ENCODE data around the gene KIF22.
A peak's percentile ranks its signal among the peaks of the same experiment; 100 is the strongest.

KIF22 gene

DNA sequence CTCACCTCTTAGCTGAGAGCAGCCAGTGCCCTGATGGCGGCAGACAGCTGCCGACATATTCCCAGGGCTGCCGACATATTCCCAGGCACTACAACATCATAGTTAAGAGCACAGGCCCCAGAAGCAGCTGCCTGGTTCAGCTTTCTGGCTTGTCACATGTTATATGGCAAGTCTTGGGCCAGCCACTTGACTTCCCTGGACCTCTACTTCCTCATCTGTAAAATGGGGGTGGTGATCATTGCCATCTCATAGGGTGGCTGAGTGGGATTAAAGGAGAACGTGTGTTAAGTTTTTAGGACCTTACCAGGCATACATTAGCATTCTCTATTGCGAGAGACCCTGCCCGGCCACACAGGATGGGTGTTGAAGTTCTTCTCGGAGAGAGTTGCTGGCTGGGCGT lies 53.4 kb downstream of the KIF22 start:
- DNase-seq = no peak

DNA sequence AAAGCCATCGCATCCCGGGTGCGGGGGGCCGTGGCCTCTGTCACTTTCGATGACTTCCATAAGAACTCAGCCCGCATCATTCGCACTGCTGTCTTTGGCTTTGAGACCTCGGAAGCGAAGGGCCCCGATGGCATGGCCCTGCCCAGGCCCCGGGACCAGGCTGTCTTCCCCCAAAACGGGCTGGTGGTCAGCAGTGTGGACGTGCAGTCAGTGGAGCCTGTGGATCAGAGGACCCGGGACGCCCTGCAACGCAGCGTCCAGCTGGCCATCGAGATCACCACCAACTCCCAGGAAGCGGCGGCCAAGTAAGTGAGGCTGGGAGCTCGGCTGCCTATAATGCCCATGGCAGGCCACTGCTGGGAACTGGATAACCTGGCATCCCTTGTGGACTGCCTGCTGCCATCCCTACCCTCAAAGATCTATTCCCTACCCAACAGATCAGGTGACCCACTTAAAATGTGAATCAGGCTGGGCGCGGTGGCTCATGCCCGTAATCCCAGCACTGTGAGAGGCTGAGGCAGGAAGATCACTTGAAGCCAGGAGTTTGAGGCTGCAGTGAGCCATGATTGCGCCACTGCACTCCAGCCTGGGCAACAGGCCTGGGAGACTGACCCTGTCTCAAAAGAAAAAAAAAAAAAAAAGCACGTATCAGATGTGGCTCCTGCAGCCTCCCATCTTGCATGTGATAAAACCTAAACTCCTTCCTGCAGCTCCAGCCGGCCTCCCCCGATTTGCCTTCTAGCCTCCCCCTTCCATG lies 54.2 kb downstream of the KIF22 start:
- no peak for DNase-seq

DNA sequence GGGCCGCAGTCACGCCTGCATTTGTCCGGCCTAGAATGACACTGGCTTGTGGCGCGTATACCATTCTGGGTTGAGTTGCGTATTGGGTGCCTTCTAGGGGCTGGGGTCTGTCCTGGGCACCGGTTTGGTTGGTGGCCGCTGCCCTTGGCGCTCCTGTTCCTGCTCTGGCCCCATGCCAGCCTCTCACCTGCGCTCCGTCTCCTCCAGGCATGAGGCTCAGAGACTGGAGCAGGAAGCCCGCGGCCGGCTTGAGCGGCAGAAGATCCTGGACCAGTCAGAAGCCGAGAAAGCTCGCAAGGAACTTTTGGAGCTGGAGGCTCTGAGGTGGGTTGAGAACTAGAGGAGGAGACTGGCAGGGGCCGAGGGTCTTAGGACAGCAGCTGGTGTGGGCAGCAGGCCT lies 55.1 kb downstream of the KIF22 start:
- DNase-seq = no peak

DNA sequence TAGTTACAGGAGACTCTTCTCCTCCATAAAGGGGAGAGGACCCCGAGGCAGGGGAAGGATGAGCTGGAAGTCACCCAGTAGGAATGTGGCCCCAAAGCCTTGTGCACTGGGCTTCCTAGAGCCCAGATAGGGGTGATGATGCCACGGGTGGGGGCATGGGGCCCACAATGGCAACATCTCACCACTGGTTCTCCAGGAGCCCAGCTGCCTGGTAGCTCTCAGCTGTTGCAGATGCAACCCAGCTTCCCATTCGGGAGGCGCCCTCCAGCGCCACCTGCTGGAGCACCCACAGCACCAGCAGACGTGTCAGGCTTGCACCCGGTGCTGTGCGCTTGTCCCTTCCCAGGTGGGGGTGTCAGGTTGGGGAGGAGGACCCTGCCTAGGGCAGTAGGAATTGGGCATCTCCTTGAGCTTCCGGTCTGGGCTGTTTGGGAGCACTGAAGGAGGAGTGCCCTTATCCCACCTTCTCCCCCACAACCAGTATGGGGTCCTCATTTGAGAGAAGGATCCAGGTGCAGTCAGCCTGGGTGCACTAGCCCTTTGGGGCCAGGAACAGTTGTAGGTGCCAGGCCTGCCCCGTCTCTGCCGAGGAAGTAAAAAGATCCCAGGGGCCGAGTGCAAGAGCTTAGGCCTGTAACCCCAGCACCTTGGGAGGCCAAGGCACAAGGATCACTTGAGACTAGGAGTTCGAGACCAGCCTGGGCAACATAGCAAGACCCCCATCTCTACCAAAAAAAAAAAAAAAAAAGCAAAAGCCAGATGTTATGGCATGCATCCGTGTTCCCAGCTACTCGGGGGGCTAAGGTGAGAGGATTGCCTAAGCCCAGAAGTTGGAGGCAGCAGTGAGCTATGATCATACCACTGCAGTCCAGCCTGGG lies 58.1 kb downstream of the KIF22 start:
- peak; percentile 15 for DNase-seq

DNA sequence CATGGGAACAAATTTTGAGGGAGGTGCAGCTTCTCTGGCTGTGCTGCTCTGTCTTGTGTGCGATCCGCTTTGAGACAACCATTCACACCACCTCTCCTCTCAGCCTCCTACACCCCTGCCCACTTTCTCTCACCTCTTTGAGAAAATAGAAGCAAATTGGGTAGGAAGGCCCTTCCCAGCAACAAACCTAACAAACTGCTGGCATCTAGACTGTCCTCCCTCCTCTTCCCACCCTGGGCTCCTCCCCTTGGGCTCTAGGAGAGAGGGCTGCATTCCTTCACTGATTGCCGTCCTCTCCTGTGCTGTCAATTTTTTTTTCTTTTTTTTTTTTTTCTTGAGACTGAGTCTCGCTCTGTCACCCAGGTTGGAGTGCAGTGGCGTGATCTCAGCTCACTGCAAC lies 59.0 kb downstream of the KIF22 start:
- no peak for DNase-seq

DNA sequence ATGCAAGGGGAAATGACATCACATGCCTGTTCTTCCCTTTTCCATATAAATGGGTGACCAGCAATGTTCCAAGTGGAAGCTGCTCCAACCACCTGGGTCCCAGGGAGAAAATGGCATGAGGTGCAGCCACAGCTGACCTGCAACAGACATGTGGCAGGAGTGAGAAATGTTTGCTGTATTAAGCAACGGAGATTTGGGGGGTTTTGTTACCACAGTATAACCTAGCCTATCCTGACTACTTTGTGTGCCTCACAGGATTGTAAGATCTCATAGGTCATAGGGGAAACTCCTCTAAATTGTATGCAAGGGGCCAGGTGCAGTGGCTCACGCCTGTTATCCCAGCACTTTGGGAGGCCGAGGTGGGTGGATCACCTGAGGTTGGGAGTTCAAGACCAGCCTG lies 60.4 kb downstream of the KIF22 start:
- no peak for DNase-seq

DNA sequence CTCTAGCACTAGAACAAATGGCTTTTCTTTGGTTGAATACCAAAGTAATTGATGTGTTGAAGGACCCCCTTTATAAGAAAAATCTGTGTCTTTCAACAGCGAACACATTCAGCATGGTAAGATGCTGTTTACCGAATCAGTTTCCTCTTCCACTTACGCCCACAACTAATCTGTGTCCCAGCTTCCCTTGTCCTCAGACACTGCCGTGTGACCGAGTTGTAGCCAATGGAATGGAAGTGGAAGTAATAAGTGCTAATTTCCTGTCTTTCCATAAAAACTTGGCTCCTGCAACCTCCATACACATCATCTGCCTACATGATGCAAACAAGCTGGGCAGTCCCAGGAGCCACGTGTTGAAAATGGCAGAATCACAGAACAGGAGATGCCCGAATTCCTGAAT lies 62.1 kb downstream of the KIF22 start:
- DNase-seq = no peak

DNA sequence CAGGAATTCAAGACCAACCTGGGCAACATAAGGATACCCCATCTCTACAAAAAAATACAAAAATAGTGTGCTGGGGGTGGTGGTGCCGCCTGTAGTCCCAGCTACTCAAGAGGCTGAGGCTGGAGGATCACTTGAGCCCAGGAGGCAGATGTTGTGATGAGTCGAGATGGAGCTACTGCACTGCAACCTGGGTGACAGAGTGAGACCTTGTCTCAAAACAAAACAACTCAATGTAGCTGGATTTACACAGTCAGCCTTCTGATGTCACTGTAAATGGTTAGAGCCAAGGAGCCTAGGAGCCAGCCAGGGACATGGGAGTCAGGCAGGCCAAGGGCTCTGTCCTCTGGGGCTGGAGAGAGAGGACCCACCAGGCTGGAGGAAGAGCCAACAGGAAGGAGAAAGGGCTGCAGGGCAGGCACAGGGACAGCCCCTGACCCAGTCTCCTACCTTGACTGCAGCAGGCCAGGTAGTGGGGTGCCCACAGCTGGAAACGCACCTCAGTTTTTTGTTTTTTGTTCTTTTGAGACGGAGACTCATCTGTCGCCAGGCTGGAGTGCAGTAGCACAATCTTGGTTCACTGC lies 64.1 kb downstream of the KIF22 start:
- DNase-seq = no peak
